ENCODE results near the gene ZBTB20. TPM values are rescaled to one million over a fixed set of nuclear protein-coding genes. Genes with fewer than 3 reads are reported as not detected.

ZBTB20 gene
- total RNA-seq, 1 donor from 2014 or later: 62.4 TPM

GRCh38 chr3:114308830-114309229, 838.3 kb downstream of the ZBTB20 start:
- DNase-seq (ENCODE audit: low read depth): no peak

DNA sequence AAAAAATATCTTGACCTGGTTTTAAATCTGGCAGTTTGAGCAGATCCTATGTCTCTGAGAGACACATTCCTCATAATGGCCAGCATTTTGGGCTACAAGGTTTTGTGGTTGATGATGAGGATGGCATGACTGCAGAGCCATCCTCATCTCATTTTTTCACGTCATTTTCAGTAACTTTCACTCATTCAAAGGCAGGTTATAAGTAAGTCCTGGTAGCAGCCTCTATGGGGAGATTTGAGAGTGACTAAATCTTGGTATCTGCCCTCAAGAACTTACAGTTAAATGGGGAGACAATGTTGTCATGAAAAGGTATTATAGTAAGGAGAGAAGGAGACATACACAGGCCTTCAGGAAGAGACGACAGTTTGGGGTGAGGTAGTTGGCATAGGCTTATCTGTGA, 838.7 kb downstream of the ZBTB20 start:
- no peak for DNase-seq (ENCODE audit: low read depth)

DNA sequence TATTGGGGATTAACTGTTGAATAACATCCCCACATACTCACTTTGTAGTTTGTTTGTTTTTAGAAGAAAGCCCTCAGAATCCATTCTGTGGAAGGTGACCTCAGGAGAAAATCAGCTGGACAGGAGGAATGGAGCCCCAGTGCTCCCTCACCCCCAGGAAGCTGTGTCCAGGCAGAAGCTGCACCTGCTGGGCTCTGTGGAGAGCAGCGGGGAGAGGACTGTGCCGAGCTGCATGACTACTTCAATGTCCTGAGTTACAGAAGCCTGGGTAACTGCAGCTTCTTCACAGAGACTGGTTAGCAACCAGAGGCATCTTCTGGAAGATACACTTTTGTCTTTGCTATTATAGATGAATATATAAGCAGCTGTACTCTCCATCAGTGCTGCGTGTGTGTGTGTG, 839.3 kb downstream of the ZBTB20 start:
- no peak for DNase-seq (ENCODE audit: low read depth)

DNA sequence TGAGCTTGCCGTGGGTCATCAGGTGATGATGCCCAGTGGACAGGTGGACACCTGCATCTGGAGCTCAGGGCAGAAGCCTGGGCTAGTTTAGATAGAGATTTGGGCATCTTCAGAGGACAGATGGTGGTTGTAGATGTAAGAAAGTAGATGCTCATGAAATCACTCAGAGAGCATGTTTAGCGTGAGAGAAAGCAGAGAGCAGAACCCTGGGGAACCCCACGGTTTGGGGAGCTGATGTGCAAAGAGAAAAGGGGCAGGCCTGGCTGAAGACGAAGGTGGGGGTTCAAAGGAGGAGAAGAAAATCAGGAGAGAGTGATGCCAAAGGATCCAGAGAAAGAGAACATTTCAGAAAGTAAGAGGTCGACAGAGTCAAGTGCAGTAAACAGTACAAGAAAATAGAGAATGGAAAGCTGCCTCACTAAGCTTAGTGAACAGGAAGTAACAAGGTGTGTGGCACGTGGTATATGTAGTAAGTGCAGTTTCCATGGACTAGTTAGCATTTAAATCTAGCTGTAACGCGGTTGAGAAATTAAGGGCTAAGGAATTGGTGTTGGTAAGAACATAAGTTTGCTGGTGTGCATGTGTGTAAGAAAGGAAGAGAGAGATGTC, 839.8 kb downstream of the ZBTB20 start:
- DNase-seq (ENCODE audit: low read depth): no peak

- DNase-seq (ENCODE audit: low read depth): no peak
Observed at GRCh38 chr3:114299941-114300624, 847.0 kb downstream of the ZBTB20 start.

GRCh38 chr3:114299421-114299820, 847.7 kb downstream of the ZBTB20 start:
- DNase-seq (ENCODE audit: low read depth): peak; percentile 33

- no peak for DNase-seq (ENCODE audit: low read depth)
Observed at GRCh38 chr3:114295946-114296345, 851.1 kb downstream of the ZBTB20 start.

DNA sequence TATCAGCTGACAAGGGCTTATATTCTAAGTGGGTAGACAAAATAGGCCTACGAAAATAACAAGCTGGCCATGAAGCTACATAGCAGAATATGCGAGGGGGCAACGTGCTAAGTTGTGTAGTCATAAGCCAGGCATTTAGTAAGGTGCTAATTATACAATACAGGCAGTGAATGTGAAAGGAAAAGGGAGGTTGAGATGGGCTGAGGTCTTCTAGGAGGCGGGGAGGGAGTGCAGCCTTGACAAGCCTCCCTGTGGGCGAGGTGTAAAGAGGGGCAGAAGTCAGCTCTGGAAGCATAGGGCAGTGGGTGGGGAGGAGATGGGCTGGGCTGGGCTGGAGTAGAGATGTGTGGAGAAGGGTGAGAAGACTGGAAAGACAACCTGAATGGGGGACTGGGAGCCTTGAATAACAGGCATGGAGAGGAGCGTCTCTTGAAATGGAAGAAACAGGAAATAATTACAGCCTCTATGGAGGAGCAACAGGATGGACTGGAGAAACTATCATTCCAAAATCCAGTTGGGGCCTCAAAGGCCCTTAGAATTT, 852.1 kb downstream of the ZBTB20 start:
- DNase-seq (ENCODE audit: low read depth): no peak

DNA sequence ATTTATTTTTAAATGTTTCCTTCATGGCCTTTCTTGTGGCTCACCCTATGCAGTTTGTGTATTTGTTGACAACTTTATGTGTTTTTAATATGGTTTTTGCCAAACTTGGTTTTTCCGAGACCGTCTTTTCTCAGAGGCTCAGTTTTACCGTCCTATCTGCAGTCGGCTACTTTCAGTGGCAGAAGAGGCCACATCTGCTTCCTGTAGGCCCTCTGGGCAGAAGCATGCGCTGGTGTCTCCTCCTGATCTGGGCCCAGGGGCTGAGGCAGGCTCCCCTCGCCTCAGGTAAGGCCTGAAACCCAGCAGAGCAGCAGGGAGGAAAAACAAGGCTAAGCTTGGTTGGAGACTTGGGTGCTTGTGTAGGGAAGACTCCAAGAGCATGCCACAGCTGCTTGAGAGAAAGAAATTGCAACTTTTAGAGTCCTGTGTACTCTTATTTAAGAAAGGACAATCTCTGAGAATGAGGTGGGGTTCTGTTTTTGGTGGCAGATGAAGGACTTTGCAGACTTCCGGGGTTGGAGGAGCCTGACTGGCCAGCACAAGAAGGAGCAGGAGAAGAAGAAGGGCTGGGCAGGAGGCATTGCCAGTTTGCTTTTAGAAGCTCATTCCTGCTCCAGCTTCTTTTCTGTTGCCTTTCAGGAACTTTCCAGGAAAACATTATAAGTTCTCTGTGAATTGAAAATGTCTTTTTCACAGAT, 853.1 kb downstream of the ZBTB20 start, which contains the start of gene TIGIT:
Gene TIGIT, plus strand, starts transcription at position 191 of the 698 bp plus-strand sequence. Its CDS starts 34 bp downstream, at position 225.
- DNase-seq (ENCODE audit: low read depth): no peak

DNA sequence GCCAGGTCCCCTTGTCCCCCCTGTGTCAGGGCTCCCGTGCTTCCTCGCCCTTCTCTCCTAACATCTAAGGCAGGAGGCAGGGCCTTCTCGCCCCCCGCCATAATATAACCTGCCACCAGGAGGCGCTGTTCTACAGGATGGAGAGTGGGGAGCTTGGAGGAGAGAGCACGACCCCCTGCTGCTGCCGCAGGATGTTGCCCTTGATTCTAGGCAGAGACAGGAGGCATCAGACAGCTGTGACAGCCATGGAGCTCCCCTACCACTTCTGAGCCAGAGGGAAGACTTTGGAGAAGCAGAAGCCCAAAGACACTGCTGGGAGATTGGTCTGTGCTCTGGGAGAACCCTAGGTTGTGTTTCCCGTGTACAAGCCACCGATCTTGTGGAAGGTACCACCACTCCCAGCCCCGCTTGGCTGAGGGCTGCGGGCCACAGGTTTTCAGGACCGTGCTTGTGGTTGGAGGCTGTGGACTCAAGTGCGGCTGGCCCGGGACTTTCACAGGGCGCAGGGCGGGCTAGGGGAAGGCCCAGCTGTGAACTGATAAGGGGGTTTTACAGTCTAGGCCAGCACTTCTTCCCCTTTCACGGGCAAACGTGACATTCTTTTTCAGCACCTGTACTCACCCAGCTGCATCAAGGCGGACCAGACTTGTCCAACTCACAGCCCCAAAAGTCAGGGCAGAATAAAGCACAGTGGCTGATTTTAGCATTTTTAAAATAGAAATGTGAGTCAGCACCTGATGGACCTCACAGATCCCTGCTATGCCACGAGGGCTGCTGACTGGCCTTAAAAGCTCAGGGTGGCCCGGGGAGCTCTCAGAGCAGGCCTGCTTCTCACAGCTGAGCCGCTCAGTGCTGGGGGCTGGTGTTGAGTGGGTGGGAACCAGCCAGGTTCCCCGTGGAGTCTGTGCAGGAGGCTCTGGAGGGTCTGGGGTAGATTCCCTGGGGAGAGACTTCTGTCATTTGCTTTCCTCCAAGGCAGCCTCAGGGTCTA, 855.9 kb downstream of the ZBTB20 start:
- peak; percentile 68 for DNase-seq (ENCODE audit: low read depth)

DNA sequence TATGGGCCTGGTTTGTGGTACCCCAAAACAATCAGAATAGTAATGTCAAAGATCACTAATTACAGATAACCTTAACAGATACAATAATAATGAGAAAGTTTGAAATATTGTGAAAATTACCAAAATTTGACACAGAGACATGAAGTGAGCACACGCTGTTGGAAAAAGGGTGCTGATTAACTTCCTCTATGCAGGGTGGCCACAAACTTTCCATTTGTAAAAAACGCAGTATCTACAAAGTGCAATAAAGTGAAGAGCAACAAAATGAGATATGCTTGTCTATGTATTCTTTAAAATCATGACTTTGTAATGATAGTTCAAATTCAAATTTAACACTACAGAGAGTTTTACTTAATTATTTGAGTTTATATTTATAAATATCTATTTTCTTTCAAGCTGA, 860.8 kb downstream of the ZBTB20 start:
- DNase-seq (ENCODE audit: low read depth): no peak

DNA sequence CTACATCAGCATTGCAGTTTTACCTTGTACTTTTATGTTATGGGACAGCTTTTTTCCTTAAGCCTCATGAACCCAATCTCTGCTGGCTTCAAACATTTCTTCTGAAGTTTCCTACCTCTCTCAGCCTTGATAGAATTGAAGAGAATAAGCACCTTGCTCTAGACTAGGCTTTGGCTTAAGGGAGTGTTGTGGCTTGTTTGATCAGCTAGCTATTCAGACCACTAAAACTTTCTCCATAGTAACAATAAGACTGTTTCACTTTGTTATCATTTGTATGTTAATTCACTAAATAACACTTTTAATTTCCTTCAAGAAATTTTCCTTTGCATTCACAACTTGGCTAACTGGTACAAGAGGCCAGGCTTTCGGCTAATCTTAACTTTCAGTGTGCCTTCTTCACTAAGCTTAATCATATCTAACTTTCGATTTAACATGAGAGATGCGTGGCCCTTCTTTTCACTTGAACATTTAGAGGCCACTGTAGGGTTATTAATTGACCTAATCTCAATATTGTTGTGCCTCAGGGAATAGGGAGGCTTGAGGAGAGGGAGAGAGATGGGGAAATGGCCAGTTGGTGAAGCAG, 861.3 kb downstream of the ZBTB20 start:
- DNase-seq (ENCODE audit: low read depth): no peak

DNA sequence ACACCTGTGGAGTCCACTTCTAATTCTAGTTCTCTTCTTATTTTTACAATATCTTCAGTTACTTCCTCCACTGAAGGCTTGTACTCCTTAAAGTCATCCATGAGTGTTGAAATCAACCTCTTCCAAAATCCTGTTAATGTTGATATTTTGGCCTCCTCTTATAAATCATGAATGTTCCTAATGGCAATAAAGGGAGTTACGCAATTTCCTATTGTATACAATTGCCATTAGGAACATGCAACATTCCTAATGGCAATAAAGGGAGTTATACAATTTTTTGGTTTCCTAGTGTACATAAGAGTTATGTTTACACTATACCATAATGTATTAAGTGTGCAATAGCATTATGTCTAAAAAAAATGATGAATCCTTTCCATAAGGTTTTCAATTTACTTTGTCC, 862.4 kb downstream of the ZBTB20 start:
- no peak for DNase-seq (ENCODE audit: low read depth)

MicroRNAs encoded within 50 kb of the gene (microRNA counts, 767-probe panel; counts per million panel counts)
- not detected for microRNA hsa-miR-568

Small RNA genes within 50 kb of the gene (microRNA-seq; reads per million reads assigned to microRNA genes)
- 0.65 reads per million for gene MIR4796
